Hematopoietic multipotent progenitor cell treated with erythropoietin and hydrocortisone succinate and interleukin-3 and kit ligand, for 17 days (in vitro differentiated cells): ENCODE measurements around the gene TOR2A.
"Not testable (repeated sequence)": the region's sequence is repeated elsewhere in the genome, so short reads cannot be mapped to it uniquely, and the experiment has no call there.

Experiments
- DNase-seq: peaks from one replicate; pipeline ENCODE4 v3.0.0-alpha.2; 2015; ENCODE audit warnings: low spot score

The TOR2A gene

DNA sequence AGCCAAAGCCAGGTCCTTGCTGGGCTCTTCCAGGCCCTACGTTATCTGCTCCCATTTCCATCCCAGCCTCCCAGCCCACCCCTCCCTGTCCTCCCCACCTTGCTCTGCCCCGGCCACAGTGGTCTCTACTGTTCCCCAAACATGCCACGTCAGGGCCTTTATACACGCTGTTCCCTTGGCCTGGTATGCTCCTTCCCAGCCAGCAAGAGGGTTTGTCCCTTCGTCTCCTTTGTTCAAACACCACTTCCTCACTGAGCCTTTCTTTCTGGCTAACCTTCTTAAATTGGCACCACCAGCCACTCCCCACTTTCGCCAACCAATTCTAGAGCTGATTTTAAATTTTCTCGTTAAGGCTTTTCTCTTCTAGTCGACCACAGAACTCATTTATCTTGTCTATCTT lies 33.6 kb upstream of the TOR2A start:
- DNase-seq, result no peak

DNA sequence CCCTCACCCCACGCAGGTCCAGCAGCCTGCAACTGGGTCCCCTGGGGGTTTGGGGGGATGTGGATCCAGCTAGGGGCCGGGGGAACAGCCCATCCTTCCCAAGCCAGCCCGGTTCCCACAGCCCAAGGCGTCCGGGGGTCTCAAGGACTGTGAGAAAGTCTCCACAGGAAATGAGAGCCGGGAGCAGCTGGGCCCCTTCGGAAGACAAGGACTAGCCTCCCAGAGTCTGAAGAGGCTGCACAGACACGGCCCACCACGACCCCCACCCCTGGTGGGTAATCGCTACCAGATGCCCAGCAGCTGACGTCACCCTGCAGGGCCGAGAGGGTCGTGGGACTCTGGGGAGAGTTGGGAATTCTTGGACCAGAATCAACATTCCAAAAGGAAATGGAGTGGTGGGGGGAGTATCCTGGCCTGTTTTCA lies 32.8 kb upstream of the TOR2A start:
- DNase-seq, result no peak

GRCh38 chr9:127767410-127767809 lies 32.3 kb upstream of the TOR2A start:
- DNase-seq, result no peak

DNA sequence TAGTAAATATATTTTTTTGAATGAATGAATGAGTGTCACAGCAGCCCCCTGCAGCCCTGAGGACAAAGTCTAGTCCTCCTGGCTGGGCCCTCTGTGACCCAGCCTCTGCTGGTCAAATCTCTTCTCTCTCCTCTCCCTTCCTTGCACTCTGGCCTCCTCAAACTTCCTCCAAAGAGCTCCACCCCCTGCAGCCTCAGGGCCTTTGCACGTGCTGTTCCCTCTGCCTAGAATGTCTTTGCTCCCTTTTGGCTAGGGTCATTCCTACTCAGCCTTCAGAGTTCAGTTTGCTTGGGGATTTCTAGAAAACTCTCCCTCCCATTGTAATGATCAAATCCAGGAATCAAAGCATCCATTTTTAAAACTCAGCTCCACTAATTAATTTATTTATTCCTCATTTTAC lies 30.3 kb upstream of the TOR2A start:
- DNase-seq, result no peak

- peak; percentile 65 for DNase-seq
Observed at GRCh38 chr9:127763918-127764384, 28.9 kb upstream of the TOR2A start.

DNA sequence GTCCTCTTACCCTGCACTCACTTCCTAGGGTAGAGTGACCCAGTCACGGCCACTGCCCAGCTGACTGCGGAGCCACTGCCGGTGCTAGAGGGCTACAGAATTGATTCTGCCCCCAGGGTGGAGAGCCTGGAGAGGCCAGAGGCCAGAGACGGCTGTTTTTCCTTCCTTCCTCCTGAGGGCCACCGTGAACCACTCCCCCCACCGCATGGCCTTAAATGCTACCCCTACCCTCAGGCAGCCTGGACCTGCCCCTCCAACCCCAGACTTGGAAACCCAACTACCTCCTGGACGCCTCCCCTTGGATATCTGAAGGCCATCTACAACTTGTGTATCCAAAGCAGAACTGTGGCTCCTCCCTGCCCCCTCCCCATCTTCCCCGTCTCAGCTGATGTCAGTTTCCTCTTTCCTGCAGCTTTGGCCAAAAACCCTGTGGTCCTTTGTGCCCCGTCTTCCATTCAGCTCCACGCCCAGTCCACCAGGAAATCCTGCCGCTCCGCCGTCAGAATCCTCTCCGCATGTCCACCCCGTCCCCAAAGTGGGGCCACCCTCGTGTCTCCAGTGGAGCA lies 27.1 kb upstream of the TOR2A start:
- DNase-seq, result no peak

GRCh38 chr9:127761491-127761956 lies 26.4 kb upstream of the TOR2A start:
- DNase-seq, result no peak

GRCh38 chr9:127761061-127761460 lies 26.0 kb upstream of the TOR2A start:
- DNase-seq, result no peak

GRCh38 chr9:127758843-127759242 lies 23.7 kb upstream of the TOR2A start:
- no peak for DNase-seq

DNA sequence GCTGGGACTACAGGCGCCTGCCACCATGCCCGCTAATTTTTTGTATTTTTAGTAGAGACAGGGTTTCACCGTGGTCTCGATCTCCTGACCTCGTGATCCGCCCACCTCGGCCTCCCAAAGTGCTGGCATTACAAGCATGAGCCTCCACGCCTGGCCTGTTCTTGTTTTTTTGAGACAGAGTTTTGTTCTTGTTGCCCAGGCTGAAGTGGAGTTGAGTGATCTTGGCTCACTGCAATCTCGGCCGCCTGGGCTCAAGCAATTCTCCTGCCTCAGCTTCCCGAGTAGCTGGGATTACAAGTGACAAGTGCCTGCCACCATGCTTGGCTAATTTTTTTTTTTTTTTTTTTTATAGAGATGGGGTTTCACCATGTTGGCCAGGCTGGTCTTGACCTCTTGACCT lies 21.7 kb upstream of the TOR2A start:
- not testable (repeated sequence) for DNase-seq

- no peak for DNase-seq
Observed at GRCh38 chr9:127756233-127756632, 21.1 kb upstream of the TOR2A start.

DNA sequence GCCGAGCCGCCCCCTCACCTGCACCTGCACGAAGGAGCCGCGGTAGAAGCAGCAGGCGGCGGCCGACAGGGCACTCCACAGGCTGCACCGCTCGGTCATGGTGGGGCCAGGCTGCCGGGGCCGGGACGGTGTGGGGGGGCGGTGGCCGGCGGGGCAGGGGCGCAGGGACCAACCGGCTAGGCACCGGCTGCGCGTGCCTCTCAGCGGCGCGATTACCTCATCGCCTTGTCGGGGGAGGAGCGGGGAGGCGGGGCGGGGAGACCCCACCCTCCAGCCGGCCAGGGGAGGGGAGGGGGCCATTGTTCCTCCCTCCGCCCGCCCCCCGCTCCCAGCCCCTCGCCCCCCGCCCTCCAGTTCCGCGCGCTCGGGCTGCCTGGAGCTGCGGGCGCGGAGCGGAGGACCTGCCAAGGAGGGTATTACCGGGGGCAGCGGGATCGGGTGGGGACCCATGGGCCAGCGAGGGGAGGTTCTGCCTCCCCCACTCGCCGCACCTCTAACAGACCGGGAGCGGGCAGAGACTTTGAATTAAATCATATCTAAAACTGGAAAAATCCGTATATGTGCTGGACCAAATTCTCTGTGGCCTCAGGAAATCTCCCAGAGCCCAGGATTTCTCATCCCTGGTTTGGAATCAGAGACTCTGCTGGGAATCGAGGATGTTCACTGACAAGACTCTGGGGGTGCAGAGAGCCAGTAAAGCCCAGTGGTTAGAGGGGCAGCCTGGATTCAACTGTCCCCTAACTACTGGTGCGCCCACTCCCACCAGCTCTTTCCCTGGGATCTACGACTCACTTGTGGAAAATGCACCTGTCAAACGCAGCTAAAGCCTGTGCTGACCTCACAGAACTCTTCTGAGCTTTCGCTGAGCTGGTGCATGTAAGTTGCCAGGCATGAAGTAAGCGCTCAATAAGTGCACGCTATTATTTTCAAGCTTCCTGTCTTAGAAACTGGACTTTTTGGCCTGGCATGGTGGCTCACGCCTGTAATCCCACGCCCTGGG lies 20.3 kb upstream of the TOR2A start:
- DNase-seq, result no peak

GRCh38 chr9:127754099-127755060 lies 19.3 kb upstream of the TOR2A start:
- DNase-seq, result no peak

- no peak for DNase-seq
Observed at GRCh38 chr9:127753622-127754021, 18.5 kb upstream of the TOR2A start.

GRCh38 chr9:127753148-127753547 lies 18.1 kb upstream of the TOR2A start:
- DNase-seq, result no peak

GRCh38 chr9:127751269-127752054 lies 16.4 kb upstream of the TOR2A start:
- DNase-seq, result no peak

GRCh38 chr9:127749090-127749787 lies 14.1 kb upstream of the TOR2A start:
- DNase-seq, result no peak

- DNase-seq, result no peak
Observed at GRCh38 chr9:127746959-127747569, 12.0 kb upstream of the TOR2A start.

DNA sequence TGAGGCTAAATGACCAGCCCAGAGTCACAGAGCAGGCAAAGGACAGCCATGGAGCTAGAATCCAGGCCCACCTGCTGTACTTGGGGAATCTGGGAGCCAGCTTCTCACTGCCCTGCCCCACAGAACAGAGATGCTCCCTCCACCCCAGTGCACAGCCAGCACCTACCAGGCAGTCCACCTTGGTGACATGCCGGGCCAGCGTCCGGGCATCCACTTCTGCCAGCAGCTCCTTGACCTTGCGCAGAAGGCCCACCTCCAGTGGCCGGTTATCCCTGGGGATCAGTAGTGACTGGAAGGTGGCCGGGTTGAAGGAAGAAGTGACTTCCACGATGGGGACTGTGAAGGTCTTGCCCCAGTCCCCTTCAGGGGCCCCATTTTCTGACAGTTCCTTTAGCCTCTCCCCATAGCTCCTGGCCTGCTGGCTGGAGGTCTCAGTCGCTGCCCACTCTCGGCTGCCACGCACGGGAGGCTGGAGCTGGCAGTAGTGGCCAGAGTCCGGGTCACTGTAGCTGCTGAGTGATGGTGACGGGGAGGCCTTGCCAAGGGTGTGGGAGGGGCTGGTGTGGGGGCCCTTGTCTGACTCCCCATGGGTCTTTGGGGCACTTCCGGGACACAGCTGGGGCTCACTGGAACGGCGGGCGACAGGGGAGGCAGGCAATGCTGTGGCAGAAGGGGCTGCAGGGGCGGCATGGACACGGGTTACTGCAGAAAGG lies 9.5 kb upstream of the TOR2A start:
- no peak for DNase-seq
